Calu3 (cell line): ENCODE data around the gene SLC37A2. TPM values are rescaled to one million over a fixed set of nuclear protein-coding genes. Genes with fewer than 3 reads are reported as not detected.

Experiments used
- BruUV-seq: library from RNA; stranded (reverse); fragments of 400-500 nt; replicated peaks from 2 replicates; lab custom pipeline; 2021; lab: Mats Ljungman, UMichigan
- CTCF ChIA-PET: fragments of 300-600 bp; sonication (Branson Sonifier 250); formaldehyde crosslinking; loops from one replicate; lab custom pipeline; 2022; ENCODE audit warnings: antibody characterized with exemption; lab: Charles Lee
- DNase-seq: peaks from one replicate; pipeline ENCODE4 v3.0.0; 2022
- H3K27ac Mint-ChIP-seq: one replicate; pipeline ENCODE4 v1.8.0; 2022; ENCODE audit warnings: mixed read lengths; ENCODE audit not compliant: unreplicated experiment
- H3K27me3 Mint-ChIP-seq: one replicate; pipeline ENCODE4 v1.8.0; 2022; ENCODE audit warnings: mixed read lengths; ENCODE audit not compliant: unreplicated experiment
- H3K36me3 Mint-ChIP-seq: one replicate; pipeline ENCODE4 v1.8.0; 2022; ENCODE audit warnings: mild to moderate bottlenecking, moderate library complexity, mixed read lengths; ENCODE audit not compliant: insufficient read depth, unreplicated experiment
- H3K4me1 Mint-ChIP-seq: one replicate; pipeline ENCODE4 v1.8.0; 2022; ENCODE audit warnings: mild to moderate bottlenecking, low read depth, mixed read lengths; ENCODE audit not compliant: unreplicated experiment
- H3K4me3 Mint-ChIP-seq: one replicate; pipeline ENCODE4 v1.8.0; 2022; ENCODE audit warnings: mild to moderate bottlenecking, low read depth, moderate library complexity, mixed read lengths; ENCODE audit not compliant: unreplicated experiment
- H3K9me3 Mint-ChIP-seq: one replicate; pipeline ENCODE4 v1.8.0; 2022; ENCODE audit warnings: low read depth, mixed read lengths; ENCODE audit not compliant: unreplicated experiment
- intact Hi-C: fragments of 100-400 bp; cut with micrococcal nuclease; formaldehyde crosslinking; loops from one replicate; pipeline ENCODE4 v1.10.0; 2022; ENCODE audit not compliant: unreplicated experiment
- total RNA-seq: library from RNA; stranded (reverse); gene quantifications from 2 replicates; pipeline ENCODE4 v1.2.3, GENCODE V29; 2022
- TF ChIP-seq, protein P1 (sequence below): fragments of 200-600 bp; IDR thresholded peaks from one replicate; pipeline ENCODE4 v1.8.0; 2022; ENCODE audit warnings: antibody characterized with exemption; ENCODE audit not compliant: unreplicated experiment

The SLC37A2 gene
- total RNA-seq, 1 experiment from 2014 or later, result 2.5 TPM

DNA sequence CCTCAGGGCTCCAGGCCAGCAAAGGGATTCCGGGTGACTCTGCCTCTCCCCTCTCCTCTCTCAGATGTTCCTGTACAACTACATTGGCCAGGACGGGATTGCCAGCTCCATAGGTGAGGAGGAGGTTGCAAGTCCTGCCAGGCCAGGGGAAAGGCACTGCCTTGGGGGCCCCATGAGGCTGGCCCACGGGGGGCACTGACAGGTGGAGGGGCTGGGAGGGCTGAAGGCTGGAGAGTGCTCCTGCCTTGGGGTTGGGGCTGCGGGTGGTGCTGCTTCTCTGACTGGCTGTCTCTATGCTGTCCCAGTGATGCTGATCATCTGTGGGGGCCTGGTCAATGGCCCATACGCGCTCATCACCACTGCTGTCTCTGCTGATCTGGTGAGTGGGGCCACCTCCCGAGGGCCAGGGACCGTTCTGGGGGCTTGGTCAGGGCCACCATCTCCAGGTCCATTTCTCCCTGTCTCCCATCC is 21.7 kb downstream of the SLC37A2 start:
- H3K9me3 Mint-ChIP-seq, result no peaks in the 10 kb centered on the region
- no peak overlapping the region for H3K27ac Mint-ChIP-seq
- CTCF ChIA-PET, result interaction anchor here (0.7 kb wide), 1 partner anchor 52 kb away, joined by 3 read pairs; no protein-coding TSS in a partner anchor
- no TSS peak for BruUV-seq
- H3K4me3 Mint-ChIP-seq, result no peak overlapping the region
- H3K27me3 Mint-ChIP-seq, result no peaks in the 10 kb centered on the region
- TF ChIP-seq, protein P1, sequence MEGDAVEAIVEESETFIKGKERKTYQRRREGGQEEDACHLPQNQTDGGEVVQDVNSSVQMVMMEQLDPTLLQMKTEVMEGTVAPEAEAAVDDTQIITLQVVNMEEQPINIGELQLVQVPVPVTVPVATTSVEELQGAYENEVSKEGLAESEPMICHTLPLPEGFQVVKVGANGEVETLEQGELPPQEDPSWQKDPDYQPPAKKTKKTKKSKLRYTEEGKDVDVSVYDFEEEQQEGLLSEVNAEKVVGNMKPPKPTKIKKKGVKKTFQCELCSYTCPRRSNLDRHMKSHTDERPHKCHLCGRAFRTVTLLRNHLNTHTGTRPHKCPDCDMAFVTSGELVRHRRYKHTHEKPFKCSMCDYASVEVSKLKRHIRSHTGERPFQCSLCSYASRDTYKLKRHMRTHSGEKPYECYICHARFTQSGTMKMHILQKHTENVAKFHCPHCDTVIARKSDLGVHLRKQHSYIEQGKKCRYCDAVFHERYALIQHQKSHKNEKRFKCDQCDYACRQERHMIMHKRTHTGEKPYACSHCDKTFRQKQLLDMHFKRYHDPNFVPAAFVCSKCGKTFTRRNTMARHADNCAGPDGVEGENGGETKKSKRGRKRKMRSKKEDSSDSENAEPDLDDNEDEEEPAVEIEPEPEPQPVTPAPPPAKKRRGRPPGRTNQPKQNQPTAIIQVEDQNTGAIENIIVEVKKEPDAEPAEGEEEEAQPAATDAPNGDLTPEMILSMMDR, result no peak
- peaks cover 19% of the 10 kb centered on the region for H3K36me3 Mint-ChIP-seq
- intact Hi-C loops, result no loop called here
- peaks cover 19% of the 10 kb centered on the region for H3K4me1 Mint-ChIP-seq
- DNase-seq, result no peak

DNA sequence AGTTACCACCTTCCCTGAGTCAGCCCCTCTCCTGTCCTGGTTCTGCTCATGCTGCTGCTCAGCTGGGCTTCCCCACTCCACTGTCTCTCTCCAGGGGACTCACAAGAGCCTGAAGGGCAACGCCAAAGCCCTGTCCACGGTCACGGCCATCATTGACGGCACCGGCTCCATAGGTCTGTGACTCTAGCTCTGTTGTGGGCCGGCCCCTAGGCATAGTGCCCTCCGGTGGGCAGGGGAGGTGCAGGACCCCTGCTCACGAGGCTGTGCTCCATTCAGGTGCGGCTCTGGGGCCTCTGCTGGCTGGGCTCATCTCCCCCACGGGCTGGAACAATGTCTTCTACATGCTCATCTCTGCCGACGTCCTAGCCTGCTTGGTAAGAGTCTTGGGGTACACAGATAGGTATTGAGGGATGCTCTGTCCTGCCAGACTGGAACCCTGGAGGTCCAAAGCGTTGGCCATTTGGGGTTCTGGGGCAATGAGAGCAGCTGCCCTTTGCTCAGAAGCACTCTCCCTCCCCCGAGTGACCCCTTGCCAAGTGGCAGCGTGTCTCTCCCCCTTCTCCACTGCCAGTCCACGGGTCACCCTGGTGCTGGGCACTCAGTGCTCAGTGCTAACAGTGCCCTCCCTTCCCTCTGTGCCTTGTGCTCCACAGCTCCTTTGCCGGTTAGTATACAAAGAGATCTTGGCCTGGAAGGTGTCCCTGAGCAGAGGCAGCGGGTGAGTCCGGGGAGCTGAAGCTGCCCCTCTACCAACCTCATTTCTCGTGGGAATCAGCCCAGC is 22.4 kb downstream of the SLC37A2 start:
- Mint-ChIP-seq H3K27me3 (no peaks in the 10 kb centered on the region), H3K9me3 (no peaks in the 10 kb centered on the region), H3K27ac (no peak overlapping the region), H3K4me3 (no peak overlapping the region), H3K36me3 (peaks cover 19% of the 10 kb centered on the region), H3K4me1 (peaks cover 19% of the 10 kb centered on the region)
- no TSS peak for BruUV-seq
- intact Hi-C loops, result no loop called here
- CTCF ChIA-PET, result no interaction called here
- DNase-seq, result no peak
- TF ChIP-seq, protein P1, result no peak

DNA sequence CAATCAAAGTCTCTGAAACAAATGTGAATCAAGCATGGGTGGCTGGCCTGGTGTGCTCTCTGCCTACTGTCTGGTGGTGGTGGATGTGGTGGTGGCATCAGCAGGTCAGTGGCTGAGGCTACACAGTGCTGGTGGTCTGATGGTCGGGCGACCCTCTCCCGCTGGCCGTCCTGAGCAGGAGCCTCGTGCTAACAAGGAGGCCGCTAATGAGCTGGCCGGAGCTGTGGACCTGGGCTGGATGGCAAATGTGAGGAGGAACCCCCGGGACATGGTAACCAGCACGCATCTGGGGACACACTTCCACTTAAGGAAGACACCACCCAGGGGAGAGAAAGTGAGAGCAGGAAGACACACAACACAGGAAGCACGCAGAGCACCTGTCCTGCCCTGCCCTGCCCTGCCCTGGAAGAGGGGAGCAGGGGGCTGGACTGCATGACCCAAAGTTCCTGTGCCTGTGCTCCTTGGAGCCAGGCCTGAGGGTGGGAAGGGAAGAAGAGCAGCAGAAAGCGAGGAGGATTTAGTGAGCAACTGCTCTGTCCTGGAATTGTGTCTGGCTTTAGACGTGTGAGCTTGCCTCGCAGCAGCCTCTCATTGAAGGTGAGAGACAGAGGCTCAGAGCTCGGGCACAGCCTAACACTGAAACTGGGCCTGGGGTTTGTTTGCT is 23.7 kb downstream of the SLC37A2 start:
- H3K4me1 Mint-ChIP-seq, result peaks cover 25% of the 10 kb centered on the region
- H3K9me3 Mint-ChIP-seq, result no peaks in the 10 kb centered on the region
- CTCF ChIA-PET, result no interaction called here
- DNase-seq, result no peak
- TF ChIP-seq, protein P1, result no peak
- H3K27me3 Mint-ChIP-seq, result no peaks in the 10 kb centered on the region
- no peak overlapping the region for H3K27ac Mint-ChIP-seq
- H3K4me3 Mint-ChIP-seq, result no peak overlapping the region
- no TSS peak for BruUV-seq
- peaks cover 19% of the 10 kb centered on the region for H3K36me3 Mint-ChIP-seq
- intact Hi-C loops, result no loop called here

DNA sequence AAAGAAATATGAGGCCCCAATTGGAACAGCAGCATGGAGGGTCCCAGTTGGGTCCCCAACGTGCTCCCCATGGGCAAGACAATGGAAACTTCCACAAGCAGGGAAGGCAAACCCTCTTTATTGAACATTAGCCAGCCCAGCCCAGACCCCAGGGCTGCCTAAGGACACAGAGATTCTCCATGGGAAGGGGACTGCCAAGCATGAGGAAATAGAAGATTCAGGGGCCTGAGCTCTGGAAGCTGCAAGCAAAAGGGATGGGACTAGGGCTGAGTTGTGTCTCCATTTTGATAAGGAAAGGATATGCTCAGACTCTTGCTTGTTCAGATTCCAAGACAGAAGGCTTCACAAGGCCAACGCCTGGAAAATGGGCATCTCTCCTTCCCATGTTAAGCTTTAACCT is 25.0 kb downstream of the SLC37A2 start:
- intact Hi-C loops, result no loop called here
- H3K27me3 Mint-ChIP-seq, result no peaks in the 10 kb centered on the region
- no peak for DNase-seq
- no peak overlapping the region for H3K27ac Mint-ChIP-seq
- peaks cover 12% of the 10 kb centered on the region for H3K4me1 Mint-ChIP-seq
- no TSS peak for BruUV-seq
- H3K4me3 Mint-ChIP-seq, result no peak overlapping the region
- CTCF ChIA-PET, result interaction anchor here (0.7 kb wide), 1 partner anchor 27 kb away, joined by 3 read pairs; no protein-coding TSS in a partner anchor
- H3K36me3 Mint-ChIP-seq, result peaks cover 19% of the 10 kb centered on the region
- TF ChIP-seq, protein P1, result no peak
- H3K9me3 Mint-ChIP-seq, result no peaks in the 10 kb centered on the region
